CD4-positive, alpha-beta T cell treated with Interleukin-21 for 1 hour (primary cell): ENCODE measurements around the gene VPS13D.
"Not testable (repeated sequence)": the region's sequence is repeated elsewhere in the genome, so short reads cannot be mapped to it uniquely, and the experiment has no call there.

Experiments used
- DNase-seq: peaks from one replicate; pipeline ENCODE4 v3.0.0-alpha.2; 2020

Gene VPS13D

GRCh38 chr1:12504601-12505000 lies 274.8 kb downstream of the VPS13D start:
- no peak for DNase-seq

GRCh38 chr1:12505231-12505630 lies 275.4 kb downstream of the VPS13D start:
- no peak for DNase-seq

GRCh38 chr1:12505639-12506280 lies 275.9 kb downstream of the VPS13D start:
- no peak for DNase-seq

- no peak for DNase-seq
Measured at GRCh38 chr1:12506281-12507280, 276.8 kb downstream of the VPS13D start.

GRCh38 chr1:12507631-12508030 lies 277.8 kb downstream of the VPS13D start:
- DNase-seq: no peak

GRCh38 chr1:12508849-12509248 lies 279.0 kb downstream of the VPS13D start:
- DNase-seq: no peak

- DNase-seq: no peak
Measured at GRCh38 chr1:12511128-12511484, 281.3 kb downstream of the VPS13D start.

GRCh38 chr1:12511516-12512468 lies 282.0 kb downstream of the VPS13D start:
- DNase-seq: no peak

- DNase-seq: no peak
Measured at GRCh38 chr1:12513181-12513580, 283.4 kb downstream of the VPS13D start.

- no peak for DNase-seq
Measured at GRCh38 chr1:12514590-12514989, 284.8 kb downstream of the VPS13D start.

- no peak for DNase-seq
Measured at GRCh38 chr1:12515234-12515633, 285.4 kb downstream of the VPS13D start.

GRCh38 chr1:12516741-12517140 lies 286.9 kb downstream of the VPS13D start:
- no peak for DNase-seq

GRCh38 chr1:12518931-12519692 lies 289.3 kb downstream of the VPS13D start:
- no peak for DNase-seq

GRCh38 chr1:12519693-12520364 lies 290.0 kb downstream of the VPS13D start:
- DNase-seq: no peak

GRCh38 chr1:12521096-12521495 lies 291.3 kb downstream of the VPS13D start:
- no peak for DNase-seq

GRCh38 chr1:12522780-12523179 lies 292.9 kb downstream of the VPS13D start:
- DNase-seq: not testable (repeated sequence)

- no peak for DNase-seq
Measured at GRCh38 chr1:12524266-12524665, 294.4 kb downstream of the VPS13D start.

GRCh38 chr1:12525311-12526181 lies 295.7 kb downstream of the VPS13D start:
- no peak for DNase-seq

- no peak for DNase-seq
Measured at GRCh38 chr1:12527564-12527963, 297.7 kb downstream of the VPS13D start.

- no peak for DNase-seq
Measured at GRCh38 chr1:12528021-12528852, 298.4 kb downstream of the VPS13D start.
